Measurements from ENCODE around the gene FEZ2.

- TF ChIP-seq CTCF (IDR thresholded peaks at IDR 0.05): no peak
- no peak for TF ChIP-seq MAZ (IDR thresholded peaks at IDR 0.05; ENCODE audit: borderline replicate concordance, low read depth, low read length)
- no peak for TF ChIP-seq RAD21 (conservative IDR thresholded peaks at IDR 0.05 in 1 of 2, IDR thresholded peaks at IDR 0.05 in 1 of 2)
- no peak for TF ChIP-seq ZNF302 (CRISPR knock-in tag; IDR thresholded peaks at IDR 0.05)
- TF ChIP-seq SMC3 (IDR thresholded peaks at IDR 0.05): no peak
These were observed 67.6 kb downstream of the FEZ2 start for GRCh38 chr2:36530178-36530982.

All from A549 (cell line).